HCT116 (cell line): ENCODE measurements around the gene IPO7.

Experiments
- POLR2A ChIP-seq: IDR thresholded peaks from 2 replicates; pipeline ENCODE4 v1.7.0; 2011; ENCODE audit warnings: borderline replicate concordance; ENCODE audit not compliant: insufficient read depth, insufficient read length; ENCODE audit errors: extremely low read depth
- REST ChIP-seq: IDR thresholded peaks from 2 replicates; pipeline ENCODE4 v1.6.1; 2012; ENCODE audit warnings: low read depth

- TF ChIP-seq REST, result no peak
- TF ChIP-seq POLR2A, result no peak
These were observed 78.5 kb downstream of the IPO7 start for GRCh38 chr11:9462806-9463537.
